T-helper 1 cell treated with Interleukin-12 subunit alpha and Interleukin-12 subunit beta and Interleukin-4 antibody, amounts not matched to agents 30 ng/mL and 1 ng/mL, for 36 hours (primary cell): ENCODE measurements around the gene NEDD4L. TPM values are rescaled to one million over a fixed set of nuclear protein-coding genes. Genes with fewer than 3 reads are reported as not detected.

ENCODE experiments used
- intact Hi-C: fragments of 100-400 bp; cut with micrococcal nuclease; formaldehyde crosslinking; loops from one replicate; pipeline ENCODE4 v1.15.1; 2024
- total RNA-seq: library from RNA; stranded (reverse); gene quantifications from 2 replicates; pipeline ENCODE4 v1.2.3, GENCODE V29; 2022

NEDD4L gene
- total RNA-seq, 1 donor from 2014 or later = 4.3 TPM

- intact Hi-C loops = no loop called here
Observed at GRCh38 chr18:58051765-58052460, 7.9 kb downstream of the NEDD4L start.

- intact Hi-C loops = no loop called here
Observed at GRCh38 chr18:58052960-58053359, 8.9 kb downstream of the NEDD4L start.

GRCh38 chr18:58054041-58054781, 10.2 kb downstream of the NEDD4L start:
- intact Hi-C loops = no loop called here

DNA sequence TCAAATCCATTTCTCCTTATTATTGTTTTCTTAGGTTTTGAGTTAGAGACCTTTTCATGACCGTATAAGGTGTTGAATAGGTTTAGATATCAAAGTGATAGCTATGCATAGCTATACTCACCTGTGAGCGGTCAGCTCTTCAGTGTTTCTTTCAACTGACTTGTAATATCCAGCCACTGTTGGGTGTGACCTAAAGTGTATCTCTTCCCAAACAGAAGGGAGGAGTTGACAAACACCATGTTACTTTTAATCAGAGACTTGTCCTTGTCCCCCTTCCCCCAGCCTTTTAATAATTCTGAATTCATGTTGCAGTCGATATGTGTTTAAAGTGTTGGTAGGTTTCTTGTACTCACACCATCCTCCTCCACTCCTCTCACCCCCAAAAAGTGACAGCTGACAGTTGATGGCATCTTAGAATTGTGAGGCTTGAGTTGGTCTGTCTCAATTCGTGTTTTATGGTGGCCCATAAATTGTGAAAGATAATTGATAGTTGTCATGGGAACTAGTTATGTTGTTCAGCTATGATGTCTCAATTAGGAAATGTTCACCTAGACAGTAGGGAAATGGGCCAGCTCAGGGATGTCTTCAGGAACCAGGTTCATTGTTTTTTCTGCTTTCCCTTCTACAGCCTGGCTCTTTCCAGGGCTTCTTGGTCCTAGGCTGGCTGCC, 12.0 kb downstream of the NEDD4L start:
- intact Hi-C loops = no loop called here

GRCh38 chr18:58056852-58057251, 12.8 kb downstream of the NEDD4L start:
- intact Hi-C loops = no loop called here

GRCh38 chr18:58057291-58057965, 13.4 kb downstream of the NEDD4L start:
- intact Hi-C loops = no loop called here

DNA sequence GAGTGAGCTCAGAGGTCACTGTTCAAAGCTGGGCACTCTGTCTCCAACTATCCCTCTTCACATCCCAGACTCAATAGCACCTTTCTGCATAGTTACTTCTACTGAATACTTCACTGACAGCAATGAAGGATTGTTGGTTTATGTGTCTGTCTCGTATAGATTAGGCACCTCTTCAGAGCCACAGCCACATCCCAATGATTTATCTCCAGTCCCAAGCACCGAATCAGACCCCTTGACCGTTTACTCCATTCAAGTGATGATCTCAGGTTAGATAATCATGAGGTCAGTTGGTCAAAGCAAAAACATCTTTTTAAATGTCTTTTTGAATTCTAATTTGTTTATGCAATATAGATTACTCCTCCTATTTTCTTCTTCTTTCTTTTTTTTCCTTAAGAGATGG, 14.7 kb downstream of the NEDD4L start:
- intact Hi-C loops = no loop called here

DNA sequence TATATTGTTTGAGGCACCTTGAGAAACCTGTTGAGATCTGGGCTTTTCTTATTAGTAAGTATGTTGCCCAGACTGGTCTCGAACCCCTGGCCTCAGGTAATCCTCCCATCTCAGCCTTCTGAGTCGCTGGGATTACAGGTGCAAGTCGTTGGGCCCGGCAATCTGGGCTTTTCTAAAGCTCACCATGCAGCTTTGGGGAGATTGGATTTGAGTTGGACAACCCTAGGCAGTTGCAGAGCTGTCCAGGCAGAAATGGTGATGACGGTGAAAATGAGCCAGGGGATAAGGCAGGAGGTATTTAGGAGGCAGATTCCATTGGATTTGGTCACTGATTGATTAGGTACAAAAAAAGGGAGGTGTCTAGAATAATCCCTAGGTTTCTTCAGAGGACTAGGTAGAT, 16.2 kb downstream of the NEDD4L start:
- intact Hi-C loops = no loop called here

GRCh38 chr18:58061349-58061748, 17.3 kb downstream of the NEDD4L start:
- intact Hi-C loops = no loop called here

- intact Hi-C loops = no loop called here
Observed at GRCh38 chr18:58064406-58064998, 20.5 kb downstream of the NEDD4L start.

DNA sequence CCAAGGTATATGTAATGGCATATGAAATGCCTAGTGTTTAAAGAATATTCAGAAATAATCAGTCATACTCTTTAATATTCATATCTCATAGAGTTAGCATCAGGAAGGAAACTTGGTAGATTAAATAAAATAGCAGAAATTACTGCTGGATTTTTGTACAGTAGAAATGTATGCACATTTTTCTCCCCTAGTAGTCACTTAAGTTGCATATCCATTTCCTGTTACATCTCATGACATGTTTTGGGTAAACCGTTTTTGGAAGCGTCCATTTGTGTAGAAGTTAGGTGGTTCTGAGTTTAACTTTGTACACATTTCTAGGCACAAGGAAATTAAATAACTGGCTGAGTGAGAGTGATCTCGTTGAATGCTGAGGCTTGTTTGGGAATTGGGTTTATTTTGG, 21.9 kb downstream of the NEDD4L start:
- intact Hi-C loops = no loop called here

DNA sequence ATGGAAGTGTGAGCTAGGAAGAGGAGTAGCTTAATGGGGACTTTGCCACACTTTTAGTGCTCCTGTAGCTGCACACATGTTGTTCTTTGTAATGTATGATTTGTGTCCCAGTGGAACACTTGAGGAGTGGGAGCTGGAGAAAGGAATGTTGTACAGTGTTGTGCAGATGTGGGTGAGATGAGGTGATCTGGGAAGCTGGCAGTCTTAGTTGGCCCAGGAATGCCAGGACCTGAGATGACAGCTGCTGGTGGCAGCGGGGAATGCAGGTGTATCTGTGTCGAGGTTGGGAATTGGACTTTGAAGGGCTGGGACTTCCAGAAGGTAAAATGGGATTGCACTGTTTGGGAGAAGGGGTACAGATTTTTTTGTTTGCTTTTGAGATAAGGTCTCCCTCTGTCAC, 23.6 kb downstream of the NEDD4L start:
- intact Hi-C loops = no loop called here

- intact Hi-C loops = no loop called here
Observed at GRCh38 chr18:58069099-58069498, 25.1 kb downstream of the NEDD4L start.

DNA sequence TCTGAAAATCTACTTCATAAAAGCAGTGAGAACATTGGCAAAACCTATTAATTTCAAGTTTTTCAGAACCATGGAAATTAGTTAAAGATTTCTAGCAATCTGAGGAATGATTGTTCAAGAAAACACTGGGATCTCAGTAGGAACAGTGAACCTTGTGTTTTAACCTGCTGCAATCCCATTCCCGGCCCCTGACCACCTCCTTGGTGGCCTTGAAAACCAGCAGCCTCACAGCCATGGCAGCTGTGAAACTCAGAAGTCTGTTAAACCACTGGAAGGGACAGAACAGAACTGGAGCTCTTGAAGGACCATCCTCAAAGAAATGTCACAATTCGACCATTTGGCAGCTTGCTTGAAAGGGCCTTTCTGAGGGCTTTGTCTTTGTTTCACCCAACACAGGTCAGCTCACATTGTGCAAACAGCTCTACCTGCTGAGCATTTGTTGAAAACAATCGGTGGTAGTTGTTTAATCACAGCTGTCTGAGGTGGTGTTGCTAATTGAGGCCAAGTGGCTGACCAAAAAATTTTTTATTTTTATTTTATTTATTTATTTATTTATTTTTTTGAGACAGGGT, 25.8 kb downstream of the NEDD4L start:
- intact Hi-C loops = no loop called here

DNA sequence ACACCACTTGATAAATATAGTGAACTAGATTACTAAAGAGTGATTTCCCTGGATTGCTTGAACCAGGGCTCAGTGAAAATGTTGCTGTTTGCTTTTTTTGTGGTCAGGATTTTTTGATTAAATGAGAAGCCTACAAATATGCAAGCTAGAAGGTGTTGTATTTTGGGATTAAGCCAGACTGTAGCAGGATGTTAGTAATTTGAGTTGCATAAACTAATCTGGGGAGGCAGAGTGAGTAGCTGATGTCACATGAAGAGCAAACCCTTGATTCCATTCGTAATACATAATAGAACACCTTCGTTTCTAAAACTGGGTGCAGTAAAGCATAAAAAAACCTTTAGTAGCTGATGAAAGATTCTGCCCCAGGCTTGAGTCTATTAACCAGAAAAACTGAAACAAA, 32.0 kb downstream of the NEDD4L start:
- intact Hi-C loops = no loop called here

DNA sequence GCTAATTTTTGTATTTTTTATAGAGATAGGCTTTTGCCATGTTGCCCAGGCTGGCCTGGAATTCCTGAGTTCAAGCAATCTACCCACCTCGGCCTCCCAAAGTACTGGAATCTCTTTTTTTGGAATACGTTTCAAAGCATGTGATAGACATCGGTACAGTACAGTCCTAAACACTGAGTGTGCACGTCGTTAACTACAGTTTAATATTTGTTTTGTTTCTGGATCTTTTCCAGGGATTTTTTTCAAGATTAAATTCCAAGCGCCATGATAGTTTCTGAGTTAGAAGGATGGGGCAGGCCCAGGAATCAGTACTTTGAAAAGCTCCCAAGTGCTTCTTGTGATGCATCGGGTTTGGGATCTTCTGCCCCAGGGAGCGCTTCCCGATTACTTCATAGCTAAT, 33.3 kb downstream of the NEDD4L start:
- intact Hi-C loops = no loop called here

- intact Hi-C loops = no loop called here
Observed at GRCh38 chr18:58078889-58079573, 35.0 kb downstream of the NEDD4L start.

DNA sequence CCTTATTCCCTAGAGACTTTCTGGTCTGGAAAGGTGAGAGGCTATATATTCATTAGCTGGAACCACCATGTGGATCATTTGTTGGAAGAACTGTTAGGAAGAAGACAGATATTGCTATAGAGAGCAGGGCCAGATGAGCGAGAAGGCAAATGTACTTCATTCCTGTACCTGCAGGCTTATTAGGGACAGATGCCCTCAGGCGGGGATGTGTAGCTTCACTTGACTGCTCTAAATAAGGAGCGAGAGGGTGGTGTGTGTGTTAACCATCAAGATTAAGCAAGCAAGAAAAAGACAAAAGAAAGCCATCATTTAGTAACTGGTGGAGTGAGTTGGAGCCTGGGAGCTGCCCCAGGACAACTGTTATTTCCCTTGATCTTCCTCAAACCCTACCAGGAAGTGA, 36.4 kb downstream of the NEDD4L start:
- intact Hi-C loops = no loop called here

GRCh38 chr18:58087928-58088690, 44.1 kb downstream of the NEDD4L start:
- intact Hi-C loops = no loop called here

GRCh38 chr18:58088691-58089065, 44.7 kb downstream of the NEDD4L start:
- intact Hi-C loops = no loop called here
